Measurements from ENCODE around the gene EFCAB11.

The EFCAB11 gene

DNA sequence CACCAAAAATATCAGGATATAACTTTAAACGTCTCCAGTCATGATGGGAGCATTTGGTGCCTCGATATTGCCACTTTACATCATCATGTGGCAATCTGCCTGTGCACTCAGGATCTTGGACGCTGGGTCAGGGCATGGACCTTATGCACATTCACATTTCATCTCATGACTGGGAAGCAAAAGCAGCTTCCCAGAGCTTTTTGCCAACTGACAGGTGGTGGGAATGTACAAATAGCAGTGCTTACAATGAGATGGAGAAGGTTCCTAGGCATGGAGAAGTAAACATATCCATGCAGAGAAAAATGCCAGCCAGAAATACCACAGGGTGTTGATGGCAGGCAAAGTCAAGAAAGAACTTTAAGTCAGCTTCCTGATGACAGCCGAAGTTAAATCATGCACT, 30.3 kb downstream of the EFCAB11 start:
- DNase-seq (ENCODE audit: low read depth in 1 of 2, low spot score in 1 of 2): no peak
- no peaks in the 10 kb centered on the region for H3K27me3 ChIP-seq (ENCODE audit: insufficient read depth, poor library complexity, severe bottlenecking)
- TF ChIP-seq POLR2AphosphoS5 (IDR thresholded peaks at IDR 0.05; ENCODE audit: low read depth) (no peak), GABPA (IDR thresholded peaks at IDR 0.05; ENCODE audit: low read depth) (no peak), SPI1 (IDR thresholded peaks at IDR 0.05; ENCODE audit: borderline replicate concordance, low read depth) (no peak)
- TF ChIP-seq, protein P1, sequence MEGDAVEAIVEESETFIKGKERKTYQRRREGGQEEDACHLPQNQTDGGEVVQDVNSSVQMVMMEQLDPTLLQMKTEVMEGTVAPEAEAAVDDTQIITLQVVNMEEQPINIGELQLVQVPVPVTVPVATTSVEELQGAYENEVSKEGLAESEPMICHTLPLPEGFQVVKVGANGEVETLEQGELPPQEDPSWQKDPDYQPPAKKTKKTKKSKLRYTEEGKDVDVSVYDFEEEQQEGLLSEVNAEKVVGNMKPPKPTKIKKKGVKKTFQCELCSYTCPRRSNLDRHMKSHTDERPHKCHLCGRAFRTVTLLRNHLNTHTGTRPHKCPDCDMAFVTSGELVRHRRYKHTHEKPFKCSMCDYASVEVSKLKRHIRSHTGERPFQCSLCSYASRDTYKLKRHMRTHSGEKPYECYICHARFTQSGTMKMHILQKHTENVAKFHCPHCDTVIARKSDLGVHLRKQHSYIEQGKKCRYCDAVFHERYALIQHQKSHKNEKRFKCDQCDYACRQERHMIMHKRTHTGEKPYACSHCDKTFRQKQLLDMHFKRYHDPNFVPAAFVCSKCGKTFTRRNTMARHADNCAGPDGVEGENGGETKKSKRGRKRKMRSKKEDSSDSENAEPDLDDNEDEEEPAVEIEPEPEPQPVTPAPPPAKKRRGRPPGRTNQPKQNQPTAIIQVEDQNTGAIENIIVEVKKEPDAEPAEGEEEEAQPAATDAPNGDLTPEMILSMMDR (IDR thresholded peaks at IDR 0.05; ENCODE audit: insufficient read depth, low read length): no peak
- TF ChIP-seq, protein P2, sequence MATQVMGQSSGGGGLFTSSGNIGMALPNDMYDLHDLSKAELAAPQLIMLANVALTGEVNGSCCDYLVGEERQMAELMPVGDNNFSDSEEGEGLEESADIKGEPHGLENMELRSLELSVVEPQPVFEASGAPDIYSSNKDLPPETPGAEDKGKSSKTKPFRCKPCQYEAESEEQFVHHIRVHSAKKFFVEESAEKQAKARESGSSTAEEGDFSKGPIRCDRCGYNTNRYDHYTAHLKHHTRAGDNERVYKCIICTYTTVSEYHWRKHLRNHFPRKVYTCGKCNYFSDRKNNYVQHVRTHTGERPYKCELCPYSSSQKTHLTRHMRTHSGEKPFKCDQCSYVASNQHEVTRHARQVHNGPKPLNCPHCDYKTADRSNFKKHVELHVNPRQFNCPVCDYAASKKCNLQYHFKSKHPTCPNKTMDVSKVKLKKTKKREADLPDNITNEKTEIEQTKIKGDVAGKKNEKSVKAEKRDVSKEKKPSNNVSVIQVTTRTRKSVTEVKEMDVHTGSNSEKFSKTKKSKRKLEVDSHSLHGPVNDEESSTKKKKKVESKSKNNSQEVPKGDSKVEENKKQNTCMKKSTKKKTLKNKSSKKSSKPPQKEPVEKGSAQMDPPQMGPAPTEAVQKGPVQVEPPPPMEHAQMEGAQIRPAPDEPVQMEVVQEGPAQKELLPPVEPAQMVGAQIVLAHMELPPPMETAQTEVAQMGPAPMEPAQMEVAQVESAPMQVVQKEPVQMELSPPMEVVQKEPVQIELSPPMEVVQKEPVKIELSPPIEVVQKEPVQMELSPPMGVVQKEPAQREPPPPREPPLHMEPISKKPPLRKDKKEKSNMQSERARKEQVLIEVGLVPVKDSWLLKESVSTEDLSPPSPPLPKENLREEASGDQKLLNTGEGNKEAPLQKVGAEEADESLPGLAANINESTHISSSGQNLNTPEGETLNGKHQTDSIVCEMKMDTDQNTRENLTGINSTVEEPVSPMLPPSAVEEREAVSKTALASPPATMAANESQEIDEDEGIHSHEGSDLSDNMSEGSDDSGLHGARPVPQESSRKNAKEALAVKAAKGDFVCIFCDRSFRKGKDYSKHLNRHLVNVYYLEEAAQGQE (IDR thresholded peaks at IDR 0.05; ENCODE audit: insufficient replicate concordance, low read depth): no peak
- no peak overlapping the region for H3K4me3 ChIP-seq (replicated peaks; ENCODE audit: insufficient read depth, low read length)
- no peak overlapping the region for H3K27ac ChIP-seq (replicated peaks)

DNA sequence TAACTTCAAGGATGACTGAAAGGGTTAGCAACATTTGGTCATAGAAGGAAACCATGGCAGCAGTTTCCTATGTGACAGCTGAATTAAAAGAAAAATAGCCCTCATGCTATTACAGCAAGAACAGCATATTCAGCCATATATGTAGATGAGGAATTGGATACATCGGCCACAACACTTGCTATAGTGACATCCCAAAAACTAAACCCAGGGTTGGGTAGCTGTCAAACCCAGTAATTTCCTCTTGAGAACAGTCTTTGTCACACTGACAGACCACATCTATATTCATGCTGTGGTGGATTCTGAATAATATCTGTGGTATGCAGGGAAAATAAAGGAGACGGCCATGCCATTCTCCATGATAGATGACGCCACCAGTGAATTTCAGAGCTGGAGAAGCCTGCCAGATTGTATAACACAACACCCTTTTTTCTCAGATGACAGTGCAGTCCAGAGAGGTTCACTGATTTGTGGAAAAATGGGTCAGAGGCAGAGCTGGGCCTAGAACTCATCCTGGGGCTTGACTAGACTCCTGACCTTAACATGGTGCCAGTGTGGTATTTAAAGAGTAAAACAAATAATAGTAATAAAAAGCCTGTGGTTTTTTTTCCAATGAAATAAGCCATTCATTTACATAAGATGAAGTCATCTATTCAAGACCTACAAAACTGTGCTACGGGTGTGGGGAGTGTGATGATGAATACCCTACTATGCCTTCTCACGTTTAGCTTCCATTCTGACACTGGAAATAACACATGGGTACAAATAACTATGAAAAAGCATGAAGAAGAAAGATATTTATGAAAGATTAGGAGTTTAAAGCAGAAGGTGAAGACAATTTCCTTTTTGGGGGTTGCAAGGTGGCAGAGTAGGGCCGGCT, 32.3 kb downstream of the EFCAB11 start:
- DNase-seq (ENCODE audit: low read depth in 1 of 2, low spot score in 1 of 2): no peak
- H3K27ac ChIP-seq (replicated peaks): no peak overlapping the region
- no peak overlapping the region for H3K4me3 ChIP-seq (replicated peaks; ENCODE audit: insufficient read depth, low read length)
- H3K27me3 ChIP-seq (ENCODE audit: insufficient read depth, poor library complexity, severe bottlenecking): no peaks in the 10 kb centered on the region
- TF ChIP-seq, protein P1 (IDR thresholded peaks at IDR 0.05; ENCODE audit: insufficient read depth, low read length): no peak
- TF ChIP-seq SPI1 (IDR thresholded peaks at IDR 0.05; ENCODE audit: borderline replicate concordance, low read depth) (no peak), GABPA (IDR thresholded peaks at IDR 0.05; ENCODE audit: low read depth) (no peak), POLR2AphosphoS5 (IDR thresholded peaks at IDR 0.05; ENCODE audit: low read depth) (no peak)

DNA sequence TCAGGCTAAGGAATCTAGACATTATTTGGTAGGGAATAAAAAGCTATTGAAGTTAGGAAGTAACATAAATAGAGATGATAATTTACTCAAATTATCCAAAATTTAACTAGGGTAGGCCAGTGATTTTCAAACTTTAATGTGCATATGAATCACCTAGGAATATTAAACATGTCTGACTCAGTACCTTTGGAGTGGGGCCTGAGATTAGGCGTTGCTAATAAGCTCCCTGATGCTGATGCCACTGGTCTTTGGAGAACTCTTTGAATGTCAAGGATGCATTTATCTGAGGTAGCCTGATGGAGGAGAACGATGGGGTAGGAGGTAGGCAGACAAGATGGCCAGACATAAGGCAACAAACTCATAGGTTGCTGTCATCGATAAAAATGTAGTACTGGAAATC, 33.2 kb downstream of the EFCAB11 start:
- Histone ChIP-seq H3K27me3 (ENCODE audit: insufficient read depth, poor library complexity, severe bottlenecking) (no peaks in the 10 kb centered on the region), H3K27ac (replicated peaks) (no peak overlapping the region), H3K4me3 (replicated peaks; ENCODE audit: insufficient read depth, low read length) (no peak overlapping the region)
- DNase-seq (ENCODE audit: low read depth in 1 of 2, low spot score in 1 of 2): no peak
- TF ChIP-seq SPI1 (IDR thresholded peaks at IDR 0.05; ENCODE audit: borderline replicate concordance, low read depth): no peak
- TF ChIP-seq POLR2AphosphoS5 (IDR thresholded peaks at IDR 0.05; ENCODE audit: low read depth): no peak
- TF ChIP-seq, protein P2 (IDR thresholded peaks at IDR 0.05; ENCODE audit: insufficient replicate concordance, low read depth): no peak
- no peak for TF ChIP-seq GABPA (IDR thresholded peaks at IDR 0.05; ENCODE audit: low read depth)
- TF ChIP-seq, protein P1 (IDR thresholded peaks at IDR 0.05; ENCODE audit: insufficient read depth, low read length): no peak
